ENCODE data around the gene TYW1B.

DNA sequence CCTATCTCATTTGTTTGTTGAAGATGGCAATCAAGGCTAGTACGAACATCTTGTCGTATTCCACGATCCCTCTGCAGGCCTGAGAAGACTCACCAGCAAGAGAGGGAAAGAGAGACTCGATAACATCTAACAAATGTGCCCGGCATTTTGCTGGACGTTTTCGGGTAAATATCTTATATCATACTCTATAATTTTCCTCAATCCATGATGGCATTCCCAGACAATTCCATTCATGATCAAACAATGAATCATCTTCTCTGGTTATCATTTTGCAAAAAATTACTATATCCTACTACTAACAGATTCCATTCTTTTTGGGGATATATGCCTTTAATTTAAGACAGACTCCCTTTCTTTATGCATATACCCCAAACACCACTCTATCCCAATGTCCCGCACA lies 118.1 kb downstream of the TYW1B start:
- TF ChIP-seq POLR2A (IDR thresholded peaks at IDR 0.05) = no peak
- TF ChIP-seq EP300 (IDR thresholded peaks at IDR 0.05) = no peak
- TF ChIP-seq, protein P1, sequence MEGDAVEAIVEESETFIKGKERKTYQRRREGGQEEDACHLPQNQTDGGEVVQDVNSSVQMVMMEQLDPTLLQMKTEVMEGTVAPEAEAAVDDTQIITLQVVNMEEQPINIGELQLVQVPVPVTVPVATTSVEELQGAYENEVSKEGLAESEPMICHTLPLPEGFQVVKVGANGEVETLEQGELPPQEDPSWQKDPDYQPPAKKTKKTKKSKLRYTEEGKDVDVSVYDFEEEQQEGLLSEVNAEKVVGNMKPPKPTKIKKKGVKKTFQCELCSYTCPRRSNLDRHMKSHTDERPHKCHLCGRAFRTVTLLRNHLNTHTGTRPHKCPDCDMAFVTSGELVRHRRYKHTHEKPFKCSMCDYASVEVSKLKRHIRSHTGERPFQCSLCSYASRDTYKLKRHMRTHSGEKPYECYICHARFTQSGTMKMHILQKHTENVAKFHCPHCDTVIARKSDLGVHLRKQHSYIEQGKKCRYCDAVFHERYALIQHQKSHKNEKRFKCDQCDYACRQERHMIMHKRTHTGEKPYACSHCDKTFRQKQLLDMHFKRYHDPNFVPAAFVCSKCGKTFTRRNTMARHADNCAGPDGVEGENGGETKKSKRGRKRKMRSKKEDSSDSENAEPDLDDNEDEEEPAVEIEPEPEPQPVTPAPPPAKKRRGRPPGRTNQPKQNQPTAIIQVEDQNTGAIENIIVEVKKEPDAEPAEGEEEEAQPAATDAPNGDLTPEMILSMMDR (IDR thresholded peaks at IDR 0.05) = no peak
